GM18520 (cell line): ENCODE results near the gene SPTLC3.

Experiments used
- ATAC-seq: cut with Tn5 transposase; IDR thresholded peaks from one replicate; pipeline ENCODE4 v1.9.1; 2021; ENCODE audit not compliant: unreplicated experiment

The SPTLC3 gene

GRCh38 chr20:13089950-13090469 lies 81.2 kb downstream of the SPTLC3 start:
- no peak for ATAC-seq

GRCh38 chr20:13092111-13092510 lies 83.3 kb downstream of the SPTLC3 start:
- ATAC-seq: no peak

- no peak for ATAC-seq
Observed at GRCh38 chr20:13094976-13095375, 86.2 kb downstream of the SPTLC3 start.

DNA sequence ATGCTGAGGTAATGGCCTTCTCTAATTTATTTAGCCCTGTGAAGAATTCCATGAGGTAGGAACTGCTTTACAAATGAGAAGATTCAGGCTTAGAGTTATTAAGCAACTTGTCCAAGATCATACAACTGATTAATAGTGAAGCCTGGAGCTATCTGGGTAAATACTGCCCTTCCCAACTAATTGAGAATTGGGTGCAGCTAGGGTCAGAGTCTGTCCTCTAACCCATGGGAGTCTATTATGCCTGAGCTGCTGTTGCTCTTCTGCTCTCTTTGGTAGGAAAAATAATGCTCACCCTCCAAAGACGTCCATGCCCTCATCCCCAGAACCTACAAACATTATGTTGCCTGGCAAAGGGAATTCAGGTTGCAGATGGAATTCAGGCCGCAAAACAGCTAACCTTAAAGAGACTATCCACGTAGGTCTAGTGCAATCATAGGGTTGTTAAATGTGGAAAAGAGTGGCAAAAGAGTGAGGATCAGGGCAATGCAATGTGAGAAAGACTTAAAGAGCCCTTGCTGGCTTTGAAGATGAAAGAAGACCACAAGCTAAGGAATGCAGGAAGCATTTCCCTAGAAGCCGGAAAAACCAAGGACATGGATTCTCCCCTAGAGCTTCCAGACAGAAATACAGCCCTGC lies 90.1 kb downstream of the SPTLC3 start:
- ATAC-seq: no peak

- no peak for ATAC-seq
Observed at GRCh38 chr20:13099676-13100075, 90.9 kb downstream of the SPTLC3 start.

- ATAC-seq: no peak
Observed at GRCh38 chr20:13101276-13101675, 92.5 kb downstream of the SPTLC3 start.

DNA sequence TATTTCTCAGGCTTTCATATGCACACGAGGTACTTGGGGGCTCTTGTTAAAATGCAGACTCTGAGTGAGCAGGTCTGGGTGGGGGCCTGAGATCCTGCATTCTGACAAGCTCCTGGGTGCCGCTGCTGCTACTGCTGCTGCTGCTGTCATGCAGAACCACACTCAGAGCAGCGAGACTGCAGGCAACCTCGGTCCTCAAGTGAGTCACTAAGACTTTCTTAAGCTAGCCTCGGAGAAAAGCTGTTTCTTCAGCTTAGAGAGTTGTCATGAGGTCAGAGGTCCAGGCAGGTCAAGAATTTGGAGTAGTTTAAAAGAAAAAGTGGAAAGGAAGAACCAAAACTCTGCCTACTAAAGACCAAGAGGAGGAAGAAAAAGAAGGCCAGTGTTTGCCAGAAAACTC lies 92.9 kb downstream of the SPTLC3 start:
- no peak for ATAC-seq

- no peak for ATAC-seq
Observed at GRCh38 chr20:13102237-13102636, 93.5 kb downstream of the SPTLC3 start.

GRCh38 chr20:13102694-13103093 lies 93.9 kb downstream of the SPTLC3 start:
- no peak for ATAC-seq

DNA sequence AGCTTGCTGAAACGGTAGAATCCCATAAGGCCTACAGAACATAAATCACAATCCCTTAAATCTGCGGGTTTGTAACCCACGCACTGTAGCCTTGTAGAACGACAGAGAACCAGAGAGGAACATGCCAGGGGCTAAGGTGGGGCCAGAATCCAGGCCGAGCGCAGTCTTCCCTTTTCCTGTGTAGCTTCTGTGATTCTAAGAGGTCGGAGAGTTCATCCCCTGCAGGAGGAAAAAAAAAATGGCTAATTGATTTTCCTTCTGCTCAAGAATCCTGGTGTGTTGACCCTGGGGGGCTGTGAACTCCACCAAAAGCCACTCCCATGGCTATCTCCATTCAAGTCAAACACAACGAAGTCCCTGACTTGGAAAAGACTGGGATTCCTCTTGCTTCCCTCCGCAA lies 96.3 kb downstream of the SPTLC3 start:
- no peak for ATAC-seq

- ATAC-seq: no peak
Observed at GRCh38 chr20:13105864-13106457, 97.2 kb downstream of the SPTLC3 start.

DNA sequence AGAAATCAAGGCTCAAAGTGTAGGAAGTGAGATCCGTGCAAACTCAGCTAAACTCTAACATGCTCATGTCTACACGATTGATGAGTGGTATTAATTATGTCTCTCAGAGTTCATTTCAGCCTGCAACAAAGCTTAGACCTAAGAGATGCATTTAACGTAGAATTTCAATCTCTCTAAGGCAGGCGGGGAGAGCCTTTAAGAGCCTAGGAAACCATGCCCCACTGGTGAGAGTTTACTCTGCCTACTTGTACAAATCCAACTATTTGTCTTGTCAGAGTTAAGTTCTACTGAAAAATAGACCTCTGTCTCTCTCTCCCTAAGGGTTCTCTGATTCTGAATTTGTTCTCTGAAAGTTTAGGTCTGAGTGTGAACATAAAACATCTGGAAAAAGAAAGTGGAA lies 100.9 kb downstream of the SPTLC3 start:
- no peak for ATAC-seq

DNA sequence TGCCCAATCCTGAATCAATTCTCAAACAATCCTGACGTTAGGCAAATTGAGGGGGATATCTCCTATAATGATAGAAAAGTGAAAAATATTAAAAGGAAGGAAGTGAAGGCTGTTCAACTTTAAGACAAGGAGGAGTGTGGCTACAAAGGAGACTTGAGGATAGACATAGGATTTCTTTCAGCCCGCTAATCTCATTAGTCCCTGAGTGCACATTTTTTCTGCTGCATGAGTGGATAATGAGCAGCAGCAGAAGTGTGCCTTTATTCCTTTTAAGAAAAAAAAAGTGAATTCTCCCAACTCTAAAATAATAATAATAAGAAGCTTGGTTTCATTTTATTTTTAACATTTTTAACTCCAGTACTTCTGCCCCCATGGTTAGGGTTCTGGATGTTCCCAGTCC lies 102.0 kb downstream of the SPTLC3 start:
- no peak for ATAC-seq

GRCh38 chr20:13111249-13111911 lies 102.6 kb downstream of the SPTLC3 start:
- ATAC-seq: no peak

DNA sequence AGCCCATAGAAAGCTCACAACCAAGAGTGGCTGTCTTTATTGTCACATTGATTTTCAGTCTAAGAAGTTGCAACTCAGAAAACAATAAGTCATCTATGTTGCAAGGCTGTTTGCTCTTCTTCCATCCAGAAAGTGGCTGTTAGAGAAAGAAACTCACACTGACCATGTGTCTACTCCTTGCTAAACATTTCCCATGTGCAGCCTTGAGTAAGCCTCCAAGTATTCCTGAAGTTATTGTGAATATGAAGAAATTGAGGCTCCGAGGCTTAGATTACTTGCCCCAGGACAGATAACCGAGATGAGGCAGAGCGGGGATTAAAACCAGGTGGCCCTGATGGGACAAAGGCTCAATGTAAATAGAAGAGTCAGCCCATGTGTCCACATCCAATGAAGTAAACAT lies 105.0 kb downstream of the SPTLC3 start:
- no peak for ATAC-seq

DNA sequence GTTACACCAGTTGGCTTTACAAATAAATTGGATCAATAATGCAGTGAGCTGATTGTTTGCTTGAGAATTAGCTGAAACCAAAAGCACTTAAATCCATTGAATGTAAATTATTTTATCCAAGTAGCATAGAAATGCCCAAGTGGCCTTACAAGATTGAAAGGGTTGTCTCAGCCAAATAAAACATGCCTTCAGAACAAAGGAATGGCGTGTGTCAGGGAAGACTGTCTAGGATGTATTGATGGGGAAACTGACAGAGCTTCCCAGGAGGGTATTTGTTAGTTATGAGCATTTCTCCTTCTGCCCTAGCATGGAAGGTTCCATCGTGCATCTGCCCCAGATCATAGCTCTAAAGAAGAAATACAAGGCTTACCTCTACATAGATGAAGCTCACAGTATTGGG lies 108.4 kb downstream of the SPTLC3 start:
- ATAC-seq: no peak

- no peak for ATAC-seq
Observed at GRCh38 chr20:13118676-13119075, 109.9 kb downstream of the SPTLC3 start.

GRCh38 chr20:13119583-13119982 lies 110.8 kb downstream of the SPTLC3 start:
- ATAC-seq: peak; percentile 48

GRCh38 chr20:13120471-13120870 lies 111.7 kb downstream of the SPTLC3 start:
- no peak for ATAC-seq

DNA sequence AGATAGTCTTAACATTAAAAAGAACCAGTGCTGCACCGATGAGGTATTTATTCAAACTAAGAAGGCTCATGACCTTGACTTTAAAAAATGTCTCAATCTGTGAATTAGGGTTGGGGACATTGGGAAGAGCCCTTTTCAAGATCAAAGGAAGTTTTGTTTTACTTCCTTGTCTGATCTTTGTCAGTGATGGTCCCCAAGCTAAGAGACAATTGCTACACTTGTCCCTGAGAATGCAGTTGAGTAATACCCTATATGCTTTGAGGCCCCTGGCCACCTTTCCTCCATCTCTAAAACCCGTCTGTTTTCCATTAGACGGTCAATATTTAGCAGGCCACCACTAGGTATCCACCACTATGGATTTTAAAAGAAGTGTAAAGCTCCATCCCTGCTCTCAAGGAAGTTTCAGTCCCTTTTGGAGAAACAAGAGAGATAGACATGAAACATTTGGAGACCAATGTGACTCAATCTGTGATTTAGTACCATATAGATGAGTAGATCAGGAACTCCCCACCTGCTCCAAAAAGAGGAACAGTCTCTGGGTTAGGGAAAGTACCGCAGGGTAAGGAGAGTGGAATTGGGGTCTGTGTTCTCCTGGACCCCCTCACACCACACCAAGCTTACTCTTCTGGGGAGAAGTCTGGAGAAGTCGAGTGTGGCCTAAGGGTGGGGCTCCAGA lies 113.2 kb downstream of the SPTLC3 start:
- peak; percentile 70 for ATAC-seq

GRCh38 chr20:13125486-13125885 lies 116.7 kb downstream of the SPTLC3 start:
- no peak for ATAC-seq

GRCh38 chr20:13128173-13128572 lies 119.4 kb downstream of the SPTLC3 start:
- no peak for ATAC-seq
